GM12801 (cell line): Measurements from ENCODE around the gene SV2B.

ENCODE experiments used
- TF ChIP-seq, protein P1 (sequence below): IDR thresholded peaks from one replicate; pipeline ENCODE4 v1.5.1; 2011; ENCODE audit warnings: control low read depth; ENCODE audit not compliant: insufficient read length; ENCODE audit errors: extremely low read depth

SV2B gene

DNA sequence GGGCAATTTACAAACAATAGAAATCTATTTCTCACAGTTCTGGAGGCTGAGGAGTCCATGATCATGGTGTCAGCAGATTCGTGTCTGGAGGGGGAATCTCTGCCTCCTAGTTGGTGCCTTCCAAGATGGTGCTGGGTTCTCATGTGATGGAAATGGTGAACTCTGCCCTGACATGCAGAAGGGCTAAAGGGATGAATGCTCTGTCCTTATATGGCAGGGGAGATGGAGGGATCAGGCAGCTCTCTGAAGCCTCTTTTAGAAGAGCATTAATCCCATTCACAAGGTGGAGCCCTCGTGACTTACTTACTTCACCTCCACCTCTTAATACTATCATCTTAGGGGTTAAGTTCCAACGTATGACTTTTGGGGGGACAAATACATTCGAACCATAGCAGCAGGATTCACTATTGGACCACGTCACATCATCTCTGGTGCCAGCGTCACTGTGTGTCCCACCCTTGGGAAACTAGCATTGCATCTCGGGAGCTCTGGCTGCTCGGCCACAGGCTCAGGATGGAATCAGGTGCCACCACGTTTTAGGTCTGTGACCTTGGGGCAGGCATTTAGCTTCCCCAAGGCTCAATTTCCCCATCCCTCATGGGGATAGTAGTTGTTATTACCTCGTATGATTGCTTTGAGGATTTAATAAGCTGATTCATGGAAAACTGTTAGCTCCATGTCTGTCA lies 53.0 kb downstream of the SV2B start:
- TF ChIP-seq, protein P1, sequence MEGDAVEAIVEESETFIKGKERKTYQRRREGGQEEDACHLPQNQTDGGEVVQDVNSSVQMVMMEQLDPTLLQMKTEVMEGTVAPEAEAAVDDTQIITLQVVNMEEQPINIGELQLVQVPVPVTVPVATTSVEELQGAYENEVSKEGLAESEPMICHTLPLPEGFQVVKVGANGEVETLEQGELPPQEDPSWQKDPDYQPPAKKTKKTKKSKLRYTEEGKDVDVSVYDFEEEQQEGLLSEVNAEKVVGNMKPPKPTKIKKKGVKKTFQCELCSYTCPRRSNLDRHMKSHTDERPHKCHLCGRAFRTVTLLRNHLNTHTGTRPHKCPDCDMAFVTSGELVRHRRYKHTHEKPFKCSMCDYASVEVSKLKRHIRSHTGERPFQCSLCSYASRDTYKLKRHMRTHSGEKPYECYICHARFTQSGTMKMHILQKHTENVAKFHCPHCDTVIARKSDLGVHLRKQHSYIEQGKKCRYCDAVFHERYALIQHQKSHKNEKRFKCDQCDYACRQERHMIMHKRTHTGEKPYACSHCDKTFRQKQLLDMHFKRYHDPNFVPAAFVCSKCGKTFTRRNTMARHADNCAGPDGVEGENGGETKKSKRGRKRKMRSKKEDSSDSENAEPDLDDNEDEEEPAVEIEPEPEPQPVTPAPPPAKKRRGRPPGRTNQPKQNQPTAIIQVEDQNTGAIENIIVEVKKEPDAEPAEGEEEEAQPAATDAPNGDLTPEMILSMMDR = no peak

DNA sequence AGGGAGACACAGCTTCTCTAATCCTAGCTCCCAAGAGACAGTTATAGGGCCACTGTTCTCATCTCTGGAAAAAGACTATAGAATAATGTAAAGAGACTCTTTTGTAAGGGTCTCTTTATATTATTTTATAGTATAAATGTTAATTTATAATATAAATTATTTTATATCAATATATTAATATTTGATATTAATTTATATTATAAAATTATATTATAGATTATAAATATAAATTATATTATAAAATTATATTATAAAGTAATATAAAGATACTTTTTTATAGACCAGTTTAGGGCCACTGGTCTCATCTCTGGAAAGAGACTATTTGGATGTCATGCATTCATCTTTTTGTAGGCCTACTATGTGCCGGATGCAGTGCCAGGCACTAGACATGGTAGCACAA lies 53.9 kb downstream of the SV2B start:
- TF ChIP-seq, protein P1 = no peak

DNA sequence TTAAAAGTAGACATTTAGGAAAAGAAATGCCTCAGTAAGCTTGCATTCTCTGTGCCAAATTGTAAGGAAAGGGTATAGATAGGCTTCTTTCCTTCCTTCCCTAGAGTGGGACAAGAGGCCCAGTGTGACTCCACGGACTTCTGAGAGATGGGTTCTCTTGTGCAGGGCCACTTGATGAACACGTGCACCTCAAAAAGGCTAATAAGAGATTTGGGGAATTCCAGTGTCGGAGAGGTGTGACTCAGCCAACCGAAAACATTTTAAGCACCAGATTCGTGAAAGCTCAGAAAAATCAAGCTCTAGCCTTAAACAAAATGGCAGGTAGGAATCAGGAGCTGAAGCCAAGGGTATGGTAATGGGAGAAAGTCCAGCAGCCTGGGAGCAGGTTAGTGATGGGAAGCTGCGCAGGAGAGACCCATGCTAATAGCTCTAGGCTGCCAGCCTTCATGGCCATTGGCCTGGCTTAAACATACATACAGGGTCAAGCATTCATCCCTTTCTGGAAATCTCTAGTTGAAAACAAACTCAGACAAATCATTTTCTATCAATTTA lies 56.2 kb downstream of the SV2B start:
- TF ChIP-seq, protein P1 = no peak

DNA sequence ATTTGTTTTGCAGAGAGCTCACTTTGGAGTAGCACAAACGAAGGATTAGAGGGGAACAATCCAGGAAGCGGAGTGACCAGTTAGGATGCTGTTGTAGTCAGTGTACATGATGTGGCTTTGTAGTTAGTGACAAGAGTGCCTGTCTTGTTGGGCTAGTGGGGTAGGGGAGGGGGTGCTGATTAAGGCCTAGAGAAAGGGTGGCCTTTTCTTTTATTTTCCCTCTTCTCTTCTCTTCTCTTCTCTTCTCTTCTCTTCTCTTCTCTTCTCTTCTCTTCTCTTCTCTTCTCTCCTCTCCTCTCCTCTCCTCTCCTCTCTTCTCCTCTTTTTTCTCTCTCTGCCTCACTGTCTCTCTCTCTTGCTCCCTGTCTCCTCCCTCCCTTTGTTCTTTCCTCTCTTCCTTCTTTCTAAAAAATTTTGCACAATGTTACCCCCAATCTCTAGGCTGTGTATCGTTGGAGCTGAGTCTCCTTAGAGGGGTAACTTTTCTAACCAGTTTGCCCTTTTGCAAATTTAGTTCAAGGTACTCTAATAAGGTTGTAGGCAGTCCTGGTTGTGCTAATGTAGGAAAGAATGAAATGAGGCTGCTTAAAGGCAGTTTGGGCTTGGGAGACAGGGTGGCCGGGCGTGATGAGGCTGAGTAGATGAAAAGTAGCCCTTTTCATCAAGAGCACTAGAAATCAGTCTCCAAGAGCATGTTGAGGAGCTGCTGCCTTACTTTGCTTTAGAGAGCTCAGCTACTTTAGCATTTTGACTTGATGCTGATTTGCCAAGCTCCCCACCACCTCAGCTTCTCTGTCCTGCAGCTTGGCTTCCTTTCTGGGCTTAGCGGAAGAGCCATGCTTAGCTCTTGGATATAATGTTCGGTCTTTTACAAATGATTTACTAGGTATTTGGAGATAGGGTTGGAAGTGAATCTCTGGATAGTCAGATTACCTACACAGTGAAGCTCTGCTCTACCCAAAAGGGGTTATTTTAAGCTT lies 58.6 kb downstream of the SV2B start:
- TF ChIP-seq, protein P1 = no peak

DNA sequence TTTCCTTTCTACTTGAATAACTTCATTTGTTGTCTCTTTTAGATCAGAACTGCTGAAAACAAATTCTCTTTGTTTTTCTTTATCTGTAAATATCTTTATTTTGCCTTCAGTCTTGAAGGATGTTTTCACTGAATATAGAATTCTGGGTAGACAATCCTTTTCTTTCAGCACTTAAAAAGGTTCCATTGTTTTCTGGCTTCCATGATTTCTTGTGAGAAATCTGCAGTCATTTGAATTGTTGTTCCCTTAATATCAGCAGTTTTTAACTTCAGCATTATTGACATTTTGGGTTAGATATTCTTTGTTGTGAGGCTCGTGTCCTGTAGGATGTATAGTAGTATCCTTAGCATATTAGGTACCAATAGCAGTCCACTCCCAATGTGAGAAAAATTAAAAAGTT lies 65.8 kb downstream of the SV2B start:
- TF ChIP-seq, protein P1 = no peak

DNA sequence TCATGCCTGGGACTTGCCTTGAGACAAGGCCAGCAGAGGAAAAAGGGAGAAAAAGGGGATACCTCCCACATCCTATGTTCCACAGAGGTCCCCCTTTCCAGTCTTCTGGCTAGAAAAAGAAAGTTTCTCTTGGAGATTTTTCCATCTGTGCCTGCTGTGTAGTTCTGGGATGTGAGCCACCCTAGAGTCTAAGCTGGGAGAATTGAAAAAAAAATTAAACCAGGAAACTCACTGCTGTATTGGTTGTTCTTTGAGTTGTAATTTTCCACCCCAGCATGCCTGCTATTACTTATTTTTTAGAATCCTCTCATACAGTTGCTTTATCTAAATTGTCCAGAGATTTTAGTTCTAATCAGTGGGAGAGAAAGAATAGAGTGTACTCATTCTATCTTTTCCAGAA lies 68.4 kb downstream of the SV2B start:
- TF ChIP-seq, protein P1 = no peak

DNA sequence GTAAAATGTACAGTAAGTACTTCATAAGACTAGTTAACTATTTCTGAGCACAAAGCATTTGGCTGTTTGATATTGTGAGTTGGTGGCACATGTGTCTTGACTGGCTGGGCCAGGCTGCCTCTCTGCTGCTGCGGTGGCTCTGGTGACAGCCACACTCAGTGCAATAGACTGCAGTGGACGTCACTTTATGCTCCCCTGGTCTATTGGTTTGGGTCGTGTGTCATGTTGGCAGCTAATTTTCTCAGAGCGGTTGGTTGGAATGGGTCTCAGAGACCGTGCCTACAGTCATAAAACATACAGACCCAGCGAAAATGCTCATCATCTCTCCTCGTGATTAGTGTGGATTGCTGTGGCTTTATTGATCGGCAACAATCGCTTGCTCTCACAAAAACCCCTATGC lies 71.3 kb downstream of the SV2B start:
- TF ChIP-seq, protein P1 = no peak
